H9 (cell line): ENCODE measurements around the gene PAK2. TPM values are rescaled to one million over a fixed set of nuclear protein-coding genes. Genes with fewer than 3 reads are reported as not detected.
"Not testable (repeated sequence)": the region's sequence is repeated elsewhere in the genome, so short reads cannot be mapped to it uniquely, and the experiment has no call there.

ENCODE experiments used
- DNase-seq: peaks from one replicate; pipeline ENCODE4 v3.0.0-alpha.2; 2017
- H2AFZ ChIP-seq: one replicate; pipeline ENCODE4 v1.6.1; 2013; ENCODE audit warnings: mild to moderate bottlenecking, low read length, control low read depth, moderate library complexity
- H2AK5ac ChIP-seq: 2 replicates; pipeline ENCODE4 v1.6.1; 2013; ENCODE audit warnings: low read length, control low read depth, mixed read lengths; ENCODE audit not compliant: insufficient read length
- H2BK120ac ChIP-seq: one replicate; pipeline ENCODE4 v1.6.1; 2013; ENCODE audit warnings: low read depth, mild to moderate bottlenecking, low read length, control low read depth, inconsistent platforms; ENCODE audit not compliant: poor library complexity, severe bottlenecking
- H2BK12ac ChIP-seq: 2 replicates; pipeline ENCODE4 v1.6.1; 2013; ENCODE audit warnings: low read length, control low read depth, mixed read lengths, low read depth; ENCODE audit not compliant: insufficient read length
- H2BK15ac ChIP-seq: 2 replicates; pipeline ENCODE4 v1.6.1; 2013; ENCODE audit warnings: low read depth, low read length, control low read depth
- H2BK20ac ChIP-seq: one replicate; pipeline ENCODE4 v1.6.1; 2013; ENCODE audit warnings: low read depth, mild to moderate bottlenecking, low read length, control low read depth, inconsistent platforms; ENCODE audit not compliant: poor library complexity, severe bottlenecking
- H2BK5ac ChIP-seq: 2 replicates; pipeline ENCODE4 v1.6.1; 2013; ENCODE audit warnings: low read length, control low read depth, mixed read lengths; ENCODE audit not compliant: insufficient read length
- H3K14ac ChIP-seq: 2 replicates; pipeline ENCODE4 v1.6.1; 2013; ENCODE audit warnings: low read length, control low read depth; ENCODE audit not compliant: insufficient read depth
- H3K18ac ChIP-seq: 2 replicates; pipeline ENCODE4 v1.6.1; 2013; ENCODE audit warnings: low read depth, mild to moderate bottlenecking, mixed read lengths, low read length, control low read depth; ENCODE audit not compliant: insufficient read length
- H3K23ac ChIP-seq: 2 replicates; pipeline ENCODE4 v1.6.1; 2013; ENCODE audit warnings: low read length, control low read depth, mixed read lengths, low read depth; ENCODE audit not compliant: insufficient read length
- H3K23me2 ChIP-seq: 2 replicates; pipeline ENCODE4 v1.6.1; 2013; ENCODE audit warnings: low read depth, mild to moderate bottlenecking, mixed read lengths, low read length, control low read depth; ENCODE audit not compliant: insufficient read length, poor library complexity, severe bottlenecking
- H3K27ac ChIP-seq: 2 replicates; pipeline ENCODE4 v1.5.1; 2013; ENCODE audit warnings: low read length, control low read depth, mixed read lengths, low read depth; ENCODE audit not compliant: insufficient read length
- H3K27me3 ChIP-seq: 2 replicates; pipeline ENCODE4 v1.6.1; 2013; ENCODE audit warnings: low read length, control low read depth, inconsistent platforms; ENCODE audit not compliant: insufficient read depth
- H3K4ac ChIP-seq: 2 replicates; pipeline ENCODE4 v1.6.1; 2013; ENCODE audit warnings: low read depth, mild to moderate bottlenecking, control low read depth, inconsistent platforms, low read length, moderate library complexity
- H3K4me1 ChIP-seq: 2 replicates; pipeline ENCODE4 v1.6.1; 2013; ENCODE audit warnings: low read length, control low read depth, inconsistent platforms; ENCODE audit not compliant: insufficient read depth
- H3K4me2 ChIP-seq: 2 replicates; pipeline ENCODE4 v1.6.1; 2013; ENCODE audit warnings: low read length, control low read depth, mixed read lengths; ENCODE audit not compliant: insufficient read length, insufficient read depth
- H3K56ac ChIP-seq: 2 replicates; pipeline ENCODE4 v1.6.1; 2013; ENCODE audit warnings: low read depth, mild to moderate bottlenecking, mixed read lengths, low read length, control low read depth; ENCODE audit not compliant: insufficient read length
- H3K79me1 ChIP-seq: 2 replicates; pipeline ENCODE4 v1.6.1; 2013; ENCODE audit warnings: low read depth, mild to moderate bottlenecking, moderate library complexity, low read length, control low read depth, inconsistent platforms; ENCODE audit not compliant: insufficient read depth, poor library complexity, severe bottlenecking
- H3K79me2 ChIP-seq: 2 replicates; pipeline ENCODE4 v1.6.1; 2013; ENCODE audit warnings: low read length, control low read depth, inconsistent platforms; ENCODE audit not compliant: insufficient read depth
- H3K9ac ChIP-seq: 2 replicates; pipeline ENCODE4 v1.6.1; 2013; ENCODE audit warnings: low read length, control low read depth, mixed read lengths; ENCODE audit not compliant: insufficient read length; ENCODE audit errors: extremely low read depth
- H3K9me3 ChIP-seq: one replicate; pipeline ENCODE4 v1.6.1; 2013; ENCODE audit warnings: low read depth, low read length, inconsistent platforms; ENCODE audit not compliant: control insufficient read depth
- H3T11ph ChIP-seq: one replicate; pipeline ENCODE4 v1.6.1; 2013; ENCODE audit warnings: mild to moderate bottlenecking, low read length, control low read depth, inconsistent platforms
- H4K20me1 ChIP-seq: one replicate; pipeline ENCODE4 v1.6.1; 2013; ENCODE audit not compliant: control insufficient read depth, insufficient read length, insufficient read depth
- H4K5ac ChIP-seq: 2 replicates; pipeline ENCODE4 v1.6.1; 2013; ENCODE audit warnings: low read depth, mild to moderate bottlenecking, mixed read lengths, low read length, control low read depth; ENCODE audit not compliant: insufficient read length
- H4K8ac ChIP-seq: replicated peaks from 2 replicates; pipeline ENCODE4 v1.6.1; 2013; ENCODE audit warnings: low read length, control low read depth, mixed read lengths, low read depth; ENCODE audit not compliant: insufficient read length
- H4K91ac ChIP-seq: 2 replicates; pipeline ENCODE4 v1.6.1; 2013; ENCODE audit warnings: low read depth, mild to moderate bottlenecking, moderate library complexity, mixed read lengths, low read length, control low read depth; ENCODE audit not compliant: insufficient read length
- H3K27ac Mint-ChIP-seq, 3 experiments: 2 replicates in 2 of 3; 3 replicates in 1 of 3; pipeline ENCODE4 v1.8.0; 2020 to 2021; ENCODE audit warnings: mixed read lengths in 3 of 3, mild to moderate bottlenecking in 1 of 3, moderate library complexity in 1 of 3
- H3K27me3 Mint-ChIP-seq: 2 replicates; pipeline ENCODE4 v1.8.0; 2021; ENCODE audit warnings: low read depth, mild to moderate bottlenecking, moderate library complexity, mixed read lengths
- H3K36me3 Mint-ChIP-seq, 3 experiments: 2 replicates in 2 of 3; 3 replicates in 1 of 3; pipeline ENCODE4 v1.8.0; 2020 to 2021; ENCODE audit warnings: low read depth in 3 of 3, mixed read lengths in 3 of 3; ENCODE audit not compliant: insufficient read depth in 1 of 3
- H3K4me1 Mint-ChIP-seq, 2 experiments: 2 replicates each; pipeline ENCODE4 v1.8.0; 2020; ENCODE audit warnings: mixed read lengths in 2 of 2
- H3K4me3 Mint-ChIP-seq, 2 experiments: 2 replicates in 1 of 2; 3 replicates in 1 of 2; pipeline ENCODE4 v1.8.0; 2020 to 2021; ENCODE audit warnings: mild to moderate bottlenecking in 2 of 2, mixed read lengths in 2 of 2, moderate library complexity in 1 of 2
- H3K9me3 Mint-ChIP-seq, 2 experiments: 2 replicates in 1 of 2; 3 replicates in 1 of 2; pipeline ENCODE4 v1.8.0; 2020; ENCODE audit warnings: mild to moderate bottlenecking in 2 of 2, mixed read lengths in 2 of 2, moderate library complexity in 1 of 2
- CTCF ChIP-seq: fragments of 200-600 bp; sonication (generic); conservative IDR thresholded peaks from 3 replicates; pipeline ENCODE4 v1.8.0; 2021; ENCODE audit warnings: antibody characterized with exemption, mild to moderate bottlenecking
- WGBS: extraction: QIAGEN DNeasy Blood & Tissue Kit; methylation state at CpG from one replicate; pipeline ENCODE4 v1.1.7; 2013; ENCODE audit warnings: missing lambda C conversion rate, low lambda C conversion rate, mixed read lengths; ENCODE audit not compliant: insufficient read length; ENCODE audit errors: extremely low coverage; 5-methylcytosine and 5-hydroxymethylcytosine counted together
- total RNA-seq: library from RNA; stranded (reverse); gene quantifications from 2 replicates; pipeline ENCODE4 v1.2.1, GENCODE V29; 2021

PAK2 gene
- total RNA-seq, 1 experiment from 2014 or later = 65.7 TPM

- Histone ChIP-seq H3K9ac (no peak overlapping the region), H3K23me2 (no peaks in the 10 kb centered on the region), H2BK120ac (no peak overlapping the region), H2AK5ac (no peak overlapping the region), H3K18ac (no peak overlapping the region), H3K56ac (no peak overlapping the region), H4K5ac (no peak overlapping the region), H3K14ac (no peak overlapping the region), H3K79me1 (no peaks in the 10 kb centered on the region), H4K20me1 (no peaks in the 10 kb centered on the region), H3K79me2 (no peaks in the 10 kb centered on the region), H3K4ac (no peak overlapping the region), H3K9me3 (no peaks in the 10 kb centered on the region), H4K8ac (no peak overlapping the region), H3K4me1 (no peaks in the 10 kb centered on the region), H2AFZ (no peak overlapping the region), H3K27me3 (no peaks in the 10 kb centered on the region), H3K23ac (no peak overlapping the region), H2BK5ac (no peak overlapping the region), H3T11ph (no peak overlapping the region), H2BK15ac (no peak overlapping the region), H4K91ac (no peak overlapping the region), H3K4me2 (no peak overlapping the region), H2BK20ac (no peak overlapping the region), H2BK12ac (no peak overlapping the region), H3K27ac (no peak overlapping the region)
- H3K27me3 Mint-ChIP-seq = no peaks in the 10 kb centered on the region
- DNase-seq = no peak
- H3K4me1 Mint-ChIP-seq = no peaks in the 10 kb centered on the region
- TF ChIP-seq CTCF = no peak
- no CpG with 5 or more reads among the region's 6 CpGs for WGBS
- no peak overlapping the region for H3K27ac Mint-ChIP-seq
- H3K9me3 Mint-ChIP-seq = no peaks in the 10 kb centered on the region
- peaks cover 38 to 83% (median 66%) of the 10 kb centered on the region in 3 experiments for H3K36me3 Mint-ChIP-seq
- no peak overlapping the region for H3K4me3 Mint-ChIP-seq
Observed at GRCh38 chr3:196821806-196822355, 82.2 kb downstream of the PAK2 start.

- not testable (repeated sequence) for H4K20me1 ChIP-seq, H2BK15ac ChIP-seq, H3K79me1 ChIP-seq, H2BK12ac ChIP-seq, H4K8ac ChIP-seq, H2BK120ac ChIP-seq, H3K27ac ChIP-seq, H4K91ac ChIP-seq, H2BK5ac ChIP-seq, H2AFZ ChIP-seq, H3K4ac ChIP-seq, H2BK20ac ChIP-seq, H3K27me3 Mint-ChIP-seq, DNase-seq, H3K14ac ChIP-seq, H3K9me3 Mint-ChIP-seq, H3K4me2 ChIP-seq, H3K9ac ChIP-seq, H4K5ac ChIP-seq, H3K18ac ChIP-seq, H3K56ac ChIP-seq, H3K23ac ChIP-seq, H3K27me3 ChIP-seq, H3K9me3 ChIP-seq, H3K79me2 ChIP-seq, H3K4me1 Mint-ChIP-seq, H3K23me2 ChIP-seq, H3K27ac Mint-ChIP-seq, H3T11ph ChIP-seq, H3K4me3 Mint-ChIP-seq, H2AK5ac ChIP-seq, H3K4me1 ChIP-seq
- WGBS = 100% methylated on average over 2 of the region's 3 CpGs
- peaks cover 8 to 49% (median 22%) of the 10 kb centered on the region in 3 experiments; a peak in 6 of 7 replicates for H3K36me3 Mint-ChIP-seq
Observed at GRCh38 chr3:196829651-196830050, 90.0 kb downstream of the PAK2 start.
